Measurements from ENCODE around the gene KIF20B.

KIF20B gene

GRCh38 chr10:89701242-89702120 lies at the start of gene KIF20B:
Gene KIF20B (plus strand): TSS chr10:89701590. CDS start chr10:89705295, 3,705 bp downstream.
- DNase-seq: peak; percentile 90

GRCh38 chr10:89651916-89652573 lies 49.3 kb upstream of the KIF20B start:
- no peak for DNase-seq

- DNase-seq: no peak
Observed at GRCh38 chr10:89652806-89653370, 48.5 kb upstream of the KIF20B start.

GRCh38 chr10:89653410-89653869 lies 48.0 kb upstream of the KIF20B start:
- DNase-seq: no peak

GRCh38 chr10:89655722-89656121 lies 45.7 kb upstream of the KIF20B start:
- no peak for DNase-seq

GRCh38 chr10:89657302-89657701 lies 44.1 kb upstream of the KIF20B start:
- DNase-seq: no peak

GRCh38 chr10:89659143-89660131 lies 42.0 kb upstream of the KIF20B start:
- DNase-seq: no peak

GRCh38 chr10:89662596-89662995 lies 38.8 kb upstream of the KIF20B start:
- no peak for DNase-seq

GRCh38 chr10:89663144-89663543 lies 38.2 kb upstream of the KIF20B start:
- no peak for DNase-seq

GRCh38 chr10:89664203-89664602 lies 37.2 kb upstream of the KIF20B start:
- DNase-seq: no peak

GRCh38 chr10:89665302-89665701 lies 36.1 kb upstream of the KIF20B start:
- DNase-seq: no peak

- no peak for DNase-seq
Observed at GRCh38 chr10:89666138-89666537, 35.3 kb upstream of the KIF20B start.

- DNase-seq: no peak
Observed at GRCh38 chr10:89668386-89669071, 32.9 kb upstream of the KIF20B start.

- DNase-seq: no peak
Observed at GRCh38 chr10:89669985-89670384, 31.4 kb upstream of the KIF20B start.

- DNase-seq: no peak
Observed at GRCh38 chr10:89670926-89671325, 30.5 kb upstream of the KIF20B start.

- DNase-seq: no peak
Observed at GRCh38 chr10:89677341-89677740, 24.0 kb upstream of the KIF20B start.

- DNase-seq: no peak
Observed at GRCh38 chr10:89679986-89680385, 21.4 kb upstream of the KIF20B start.

GRCh38 chr10:89683883-89684282 lies 17.5 kb upstream of the KIF20B start:
- no peak for DNase-seq

GRCh38 chr10:89684604-89685003 lies 16.8 kb upstream of the KIF20B start:
- no peak for DNase-seq

GRCh38 chr10:89685936-89686335 lies 15.5 kb upstream of the KIF20B start:
- no peak for DNase-seq

- DNase-seq: no peak
Observed at GRCh38 chr10:89690027-89690426, 11.4 kb upstream of the KIF20B start.

- no peak for DNase-seq
Observed at GRCh38 chr10:89692416-89692815, 9.0 kb upstream of the KIF20B start.
